Central memory CD8-positive, alpha-beta T cell (primary cell): ENCODE measurements around the gene GAD1.

ENCODE experiments used
- ATAC-seq: fragments of 150-1000 bp; cut with Tn5 transposase; replicated peaks from 2 replicates; pipeline ENCODE4 v1.10.0; 2022; ENCODE audit warnings: mild to moderate bottlenecking, moderate FRiP score, moderate number of reproducible peaks; ENCODE audit not compliant: poor library complexity, severe bottlenecking; ENCODE audit errors: extremely low read depth
- DNase-seq, 2 donors: peaks; one replicate each; pipeline ENCODE4 v3.0.0; 2021; ENCODE audit warnings: low spot score in 2 of 2
- H3K27ac Mint-ChIP-seq: one replicate; pipeline ENCODE4 v1.8.0; 2022; ENCODE audit warnings: low read depth, mild to moderate bottlenecking, moderate library complexity, mixed read lengths
- H3K27me3 Mint-ChIP-seq: one replicate; pipeline ENCODE4 v1.8.0; 2022; ENCODE audit warnings: mixed read lengths
- H3K36me3 Mint-ChIP-seq: one replicate; pipeline ENCODE4 v1.8.0; 2022; ENCODE audit warnings: mild to moderate bottlenecking, moderate library complexity, mixed read lengths; ENCODE audit not compliant: insufficient read depth
- H3K4me1 Mint-ChIP-seq: one replicate; pipeline ENCODE4 v1.8.0; 2022; ENCODE audit warnings: mixed read lengths
- H3K4me3 Mint-ChIP-seq: one replicate; pipeline ENCODE4 v1.8.0; 2022; ENCODE audit warnings: mild to moderate bottlenecking, moderate library complexity, mixed read lengths
- H3K9me3 Mint-ChIP-seq: one replicate; pipeline ENCODE4 v1.8.0; 2022; ENCODE audit warnings: mixed read lengths

GAD1 gene

DNA sequence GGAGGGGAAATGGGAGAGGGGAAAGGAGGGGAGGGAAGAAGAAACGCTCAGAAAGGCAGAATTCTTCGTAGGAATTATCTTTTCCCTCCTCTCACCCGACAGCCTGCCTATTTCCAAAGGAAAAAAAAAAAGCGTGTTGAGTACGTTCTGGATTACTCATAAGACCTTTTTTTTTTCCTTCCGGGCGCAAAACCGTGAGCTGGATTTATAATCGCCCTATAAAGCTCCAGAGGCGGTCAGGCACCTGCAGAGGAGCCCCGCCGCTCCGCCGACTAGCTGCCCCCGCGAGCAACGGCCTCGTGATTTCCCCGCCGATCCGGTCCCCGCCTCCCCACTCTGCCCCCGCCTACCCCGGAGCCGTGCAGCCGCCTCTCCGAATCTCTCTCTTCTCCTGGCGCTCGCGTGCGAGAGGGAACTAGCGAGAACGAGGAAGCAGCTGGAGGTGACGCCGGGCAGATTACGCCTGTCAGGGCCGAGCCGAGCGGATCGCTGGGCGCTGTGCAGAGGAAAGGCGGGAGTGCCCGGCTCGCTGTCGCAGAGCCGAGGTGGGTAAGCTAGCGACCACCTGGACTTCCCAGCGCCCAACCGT lies at the start of gene GAD1:
GAD1 (plus strand) TSS at position 384 of the 589 bp plus-strand sequence. CDS start 1,705 bp downstream, outside the sequence.
- peak; percentile 11 for ATAC-seq
- H3K4me3 Mint-ChIP-seq: peak within 1 kb of the TSS; percentile 64
- H3K36me3 Mint-ChIP-seq: peaks cover 35% of the 10 kb centered on the region
- peaks cover 91% of the 10 kb centered on the region for H3K27me3 Mint-ChIP-seq
- no peaks in the 10 kb centered on the region for H3K9me3 Mint-ChIP-seq
- peaks cover 56% of the 10 kb centered on the region for H3K4me1 Mint-ChIP-seq
- H3K27ac Mint-ChIP-seq: peak within 1 kb of the TSS; percentile 29
- DNase-seq: peak in 1 of 2 donors; percentile 21

DNA sequence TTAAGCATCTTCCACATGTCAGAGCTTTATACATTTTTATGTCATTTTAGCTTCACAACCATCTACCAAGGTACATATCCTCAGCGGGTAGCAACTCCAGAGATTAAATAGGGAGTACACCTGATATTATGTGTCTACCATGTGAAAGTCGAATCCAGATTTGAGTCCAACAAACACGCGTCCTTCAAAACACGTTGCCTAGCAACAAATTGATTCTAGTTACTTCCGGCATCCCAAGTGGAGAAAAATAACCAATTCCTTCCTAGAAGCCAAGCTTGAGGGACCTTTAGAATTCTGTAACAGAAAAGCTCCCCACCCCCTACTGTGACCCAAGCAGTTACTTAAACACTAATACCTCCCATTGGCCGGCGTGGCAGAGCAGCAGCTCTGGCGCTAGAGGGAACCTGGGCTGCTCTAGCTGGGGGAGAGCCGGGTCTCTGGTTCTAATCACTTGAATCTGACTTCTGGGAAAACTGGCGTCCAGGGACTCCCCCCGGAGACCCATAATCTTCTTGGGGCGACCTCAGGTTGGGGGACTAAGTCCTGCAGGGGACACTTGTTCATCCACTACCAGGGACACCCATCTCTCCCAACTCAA lies 46.6 kb upstream of the GAD1 start, which contains the start of gene ERICH2:
ERICH2 (plus strand) TSS at position 371 of the 598 bp plus-strand sequence. CDS start 304 bp downstream, outside the sequence.
- Mint-ChIP-seq H3K4me1 (peaks cover 14% of the 10 kb centered on the region), H3K27me3 (peaks cover 7% of the 10 kb centered on the region), H3K4me3 (peak within 1 kb of the TSS; percentile 81), H3K27ac (peak within 1 kb of the TSS; percentile 70), H3K36me3 (peaks cover 11% of the 10 kb centered on the region), H3K9me3 (no peaks in the 10 kb centered on the region)
- ATAC-seq: peak; percentile 54
- no peak for DNase-seq

DNA sequence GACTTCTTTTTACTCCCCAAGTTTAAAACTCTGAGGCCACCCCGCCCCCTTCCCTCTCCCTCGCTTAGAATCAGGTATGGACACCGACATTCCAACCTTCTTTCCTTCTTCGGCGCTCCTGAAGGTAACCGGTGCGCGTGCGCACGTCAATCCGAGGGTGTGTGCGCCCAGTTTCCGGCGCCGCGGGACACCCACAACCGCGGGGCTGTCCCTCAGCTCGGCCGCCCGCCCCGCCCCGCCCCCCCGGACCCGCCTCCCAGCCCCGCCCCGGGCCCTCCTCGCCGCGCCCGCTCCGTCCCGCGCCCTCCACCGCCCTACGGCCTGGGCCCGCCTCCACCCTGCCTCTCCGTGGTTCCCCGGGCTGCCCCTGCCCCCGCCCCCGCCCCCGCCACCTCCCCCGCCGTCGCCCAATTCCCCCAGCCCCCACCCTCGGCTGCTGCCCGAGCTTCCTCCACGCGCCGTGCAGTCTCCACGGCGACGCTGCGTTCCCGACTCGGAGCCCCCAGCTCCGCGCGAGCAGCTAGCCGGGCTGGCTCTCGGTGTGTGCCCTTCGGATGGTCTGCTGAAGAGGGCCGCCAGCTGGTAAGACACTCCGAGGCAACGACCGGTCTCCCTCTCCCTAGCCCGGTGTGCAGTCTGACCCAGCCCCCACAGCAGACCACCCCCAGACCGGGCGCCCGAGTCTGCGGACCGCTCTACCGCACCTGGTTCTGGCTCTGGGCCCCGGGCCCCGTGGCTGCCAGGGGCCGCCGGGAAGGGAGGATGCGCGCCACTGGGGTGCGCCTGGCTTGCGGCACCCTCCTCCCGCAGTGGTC lies 45.9 kb upstream of the GAD1 start:
- Mint-ChIP-seq H3K36me3 (peaks cover 11% of the 10 kb centered on the region), H3K9me3 (no peaks in the 10 kb centered on the region), H3K27ac (peak overlapping the region; percentile 70), H3K27me3 (peaks cover 12% of the 10 kb centered on the region), H3K4me3 (peak overlapping the region; percentile 81), H3K4me1 (peaks cover 14% of the 10 kb centered on the region)
- ATAC-seq: peak; percentile 79
- DNase-seq: peak; percentile 25 to 35

DNA sequence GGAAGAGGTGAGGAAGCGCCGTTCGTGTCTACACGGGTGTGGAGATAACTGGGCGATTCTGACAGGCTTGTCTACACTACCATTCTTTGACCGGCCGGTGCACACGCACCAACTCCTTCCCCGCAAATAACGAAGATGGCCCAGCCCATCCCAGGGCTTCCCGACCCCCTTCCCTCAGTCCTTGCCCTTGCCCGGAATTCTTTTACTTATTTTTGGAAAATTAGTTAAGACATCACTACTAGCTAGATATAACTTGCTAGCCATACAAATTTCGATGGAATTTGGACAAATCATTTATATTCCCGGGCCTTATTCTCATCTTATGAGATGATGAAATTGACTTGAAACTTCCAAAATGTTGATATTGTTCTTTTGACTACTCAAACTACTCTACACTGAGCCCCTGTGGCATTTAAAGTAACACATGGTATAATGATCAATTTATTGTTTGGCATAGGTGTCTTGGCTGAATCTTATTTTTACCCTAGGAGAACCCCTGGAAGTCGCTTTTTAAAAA lies 45.2 kb upstream of the GAD1 start:
- peak overlapping the region; percentile 70 for H3K27ac Mint-ChIP-seq
- no peak for DNase-seq
- H3K27me3 Mint-ChIP-seq: peaks cover 12% of the 10 kb centered on the region
- ATAC-seq: no peak
- peaks cover 14% of the 10 kb centered on the region for H3K4me1 Mint-ChIP-seq
- no peaks in the 10 kb centered on the region for H3K9me3 Mint-ChIP-seq
- peak overlapping the region; percentile 81 for H3K4me3 Mint-ChIP-seq
- H3K36me3 Mint-ChIP-seq: peaks cover 11% of the 10 kb centered on the region

DNA sequence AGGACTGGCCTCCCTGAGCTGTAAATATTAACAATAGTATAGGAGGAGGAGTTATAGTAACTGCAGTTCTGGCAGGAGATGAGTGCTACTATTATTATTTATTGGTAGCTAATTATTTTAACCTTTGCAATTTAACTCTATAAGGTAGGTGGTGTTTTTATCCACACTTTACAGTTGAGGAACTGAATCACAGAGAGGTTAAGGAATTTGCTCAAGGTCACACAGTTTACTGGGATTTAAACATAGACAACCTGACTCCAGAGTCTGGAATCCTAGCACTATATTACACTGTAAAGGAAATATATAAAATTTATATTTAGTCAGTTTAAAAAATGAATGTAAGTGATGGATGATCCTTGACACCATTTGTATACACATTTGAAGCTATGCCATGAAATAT lies 44.4 kb upstream of the GAD1 start:
- Mint-ChIP-seq H3K4me3 (peak overlapping the region; percentile 81), H3K4me1 (peaks cover 14% of the 10 kb centered on the region)

DNA sequence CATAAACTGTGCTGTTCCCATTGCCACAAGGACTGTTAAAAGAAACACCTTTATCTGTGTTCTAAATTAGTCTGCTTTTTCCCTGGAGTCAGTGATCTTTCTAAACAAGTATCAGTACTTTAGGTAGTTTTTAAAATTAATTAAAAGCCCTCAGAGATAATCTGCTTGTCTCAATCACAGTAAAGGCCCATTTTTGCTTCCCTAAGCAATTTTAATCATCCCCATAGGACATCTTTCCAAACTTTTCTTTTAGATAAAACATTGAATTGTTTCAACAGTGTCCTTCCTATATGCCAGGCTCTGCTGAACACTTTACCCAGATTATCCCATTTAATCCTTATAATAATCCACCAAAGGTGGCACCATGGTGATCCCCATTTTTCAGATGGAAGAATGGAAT lies 42.6 kb upstream of the GAD1 start:
- no peak for DNase-seq

More for the DNA sequence above, 44.4 kb upstream of the GAD1 start:
- Mint-ChIP-seq H3K36me3 (peaks cover 11% of the 10 kb centered on the region), H3K27ac (no peak overlapping the region), H3K9me3 (no peaks in the 10 kb centered on the region), H3K27me3 (peaks cover 12% of the 10 kb centered on the region)
- no peak for ATAC-seq
- DNase-seq: no peak

DNA sequence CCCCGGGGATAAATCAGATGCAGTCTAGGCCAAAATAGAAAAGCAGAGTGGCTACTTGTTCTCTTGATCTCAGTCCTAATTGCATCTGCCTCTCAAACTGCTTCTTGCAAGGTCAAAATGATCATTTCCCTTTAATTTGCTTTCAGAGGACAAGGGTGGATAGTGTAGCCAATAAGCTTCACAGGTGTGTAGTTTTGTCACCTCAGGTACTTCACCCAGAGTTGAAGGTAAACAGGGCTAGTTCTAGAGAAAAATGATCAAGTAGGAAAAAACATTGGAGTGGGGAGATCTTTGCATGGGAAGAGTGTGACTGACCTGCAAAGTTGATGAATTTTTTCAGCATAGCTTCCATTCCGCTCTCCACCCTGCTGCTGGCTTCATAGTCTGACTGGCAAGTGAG lies 37.8 kb upstream of the GAD1 start:
- H3K27me3 Mint-ChIP-seq: peaks cover 37% of the 10 kb centered on the region
- ATAC-seq: no peak

More for the DNA sequence above, 42.6 kb upstream of the GAD1 start:
- Mint-ChIP-seq H3K9me3 (no peaks in the 10 kb centered on the region), H3K27ac (no peak overlapping the region), H3K4me1 (peaks cover 14% of the 10 kb centered on the region), H3K4me3 (no peak overlapping the region), H3K36me3 (peaks cover 9% of the 10 kb centered on the region), H3K27me3 (peaks cover 19% of the 10 kb centered on the region)
- ATAC-seq: no peak

DNA sequence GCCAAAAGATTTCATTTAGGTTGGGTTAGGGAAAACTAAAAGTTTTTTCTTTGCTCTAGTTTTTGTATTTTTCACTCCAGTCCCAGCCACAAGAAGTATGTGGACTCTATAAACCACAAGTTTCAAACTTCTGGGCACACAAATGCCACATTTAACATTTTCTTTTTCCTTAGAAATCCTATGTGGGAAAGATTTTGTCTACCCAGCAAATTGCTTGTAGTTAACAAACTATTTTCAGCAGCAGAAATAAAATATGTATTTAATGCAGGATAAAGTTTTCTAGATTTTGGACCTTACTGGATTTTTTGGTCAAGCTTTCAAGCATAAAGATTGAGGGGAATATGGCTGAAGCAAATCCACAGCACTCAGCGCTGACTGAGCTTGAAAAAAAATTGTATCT lies 37.4 kb upstream of the GAD1 start:
- no peak overlapping the region for H3K27ac Mint-ChIP-seq
- no peaks in the 10 kb centered on the region for H3K4me1 Mint-ChIP-seq
- H3K27me3 Mint-ChIP-seq: peaks cover 41% of the 10 kb centered on the region

More for the DNA sequence above, 37.8 kb upstream of the GAD1 start:
- H3K36me3 Mint-ChIP-seq: no peaks in the 10 kb centered on the region
- no peaks in the 10 kb centered on the region for H3K4me1 Mint-ChIP-seq
- H3K4me3 Mint-ChIP-seq: no peak overlapping the region
- no peaks in the 10 kb centered on the region for H3K9me3 Mint-ChIP-seq
- DNase-seq: no peak
- H3K27ac Mint-ChIP-seq: no peak overlapping the region

DNA sequence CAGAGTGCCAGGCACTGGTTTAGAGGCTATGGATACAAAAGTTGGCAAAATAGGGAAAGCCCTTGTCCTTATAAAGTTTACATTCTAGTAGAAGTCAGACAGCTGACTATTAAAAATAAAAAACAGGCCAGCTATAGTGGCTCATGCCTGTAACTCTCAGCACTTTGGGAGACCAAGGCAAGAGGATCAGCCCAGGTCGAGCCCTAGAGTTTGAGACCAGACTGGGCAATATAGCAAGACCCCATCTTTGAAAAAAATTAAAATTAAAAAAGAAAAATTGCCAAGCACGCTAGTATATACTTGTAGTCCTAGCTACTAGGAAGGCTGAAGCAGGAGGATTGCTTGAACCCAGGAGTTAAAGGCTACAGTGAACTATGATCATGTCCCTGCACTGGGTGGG lies 34.0 kb upstream of the GAD1 start:
- H3K27me3 Mint-ChIP-seq: peaks cover 60% of the 10 kb centered on the region
- H3K4me3 Mint-ChIP-seq: no peak overlapping the region
- no peaks in the 10 kb centered on the region for H3K4me1 Mint-ChIP-seq
- no peak for ATAC-seq
- no peak overlapping the region for H3K27ac Mint-ChIP-seq
- H3K9me3 Mint-ChIP-seq: no peaks in the 10 kb centered on the region
- H3K36me3 Mint-ChIP-seq: no peaks in the 10 kb centered on the region
- no peak for DNase-seq

More for the DNA sequence above, 37.4 kb upstream of the GAD1 start:
- no peaks in the 10 kb centered on the region for H3K36me3 Mint-ChIP-seq
- no peaks in the 10 kb centered on the region for H3K9me3 Mint-ChIP-seq
- DNase-seq: no peak
- ATAC-seq: no peak
- no peak overlapping the region for H3K4me3 Mint-ChIP-seq

DNA sequence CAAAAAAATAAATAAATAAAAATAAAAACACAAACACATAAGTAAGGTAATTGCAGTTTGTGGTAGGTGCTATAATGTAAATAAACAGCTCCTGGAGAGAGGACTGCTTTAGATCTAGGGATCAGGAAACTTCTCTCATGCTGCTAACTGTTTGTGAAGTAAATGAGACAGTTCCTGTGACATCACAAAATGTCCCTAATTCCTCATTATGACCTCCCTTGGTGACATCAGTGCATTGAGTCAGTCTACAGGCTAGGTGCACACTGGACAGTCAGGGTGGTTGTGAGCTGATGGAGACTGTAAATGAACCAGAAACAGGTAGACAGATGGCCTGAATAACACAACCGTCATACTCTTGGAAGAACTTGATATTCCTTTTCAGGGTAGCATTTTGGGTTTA lies 33.1 kb upstream of the GAD1 start:
- no peaks in the 10 kb centered on the region for H3K4me1 Mint-ChIP-seq
- H3K9me3 Mint-ChIP-seq: no peaks in the 10 kb centered on the region
- H3K27me3 Mint-ChIP-seq: peaks cover 61% of the 10 kb centered on the region
- no peaks in the 10 kb centered on the region for H3K36me3 Mint-ChIP-seq
- no peak for DNase-seq
- no peak overlapping the region for H3K4me3 Mint-ChIP-seq
- no peak for ATAC-seq
- H3K27ac Mint-ChIP-seq: no peak overlapping the region

DNA sequence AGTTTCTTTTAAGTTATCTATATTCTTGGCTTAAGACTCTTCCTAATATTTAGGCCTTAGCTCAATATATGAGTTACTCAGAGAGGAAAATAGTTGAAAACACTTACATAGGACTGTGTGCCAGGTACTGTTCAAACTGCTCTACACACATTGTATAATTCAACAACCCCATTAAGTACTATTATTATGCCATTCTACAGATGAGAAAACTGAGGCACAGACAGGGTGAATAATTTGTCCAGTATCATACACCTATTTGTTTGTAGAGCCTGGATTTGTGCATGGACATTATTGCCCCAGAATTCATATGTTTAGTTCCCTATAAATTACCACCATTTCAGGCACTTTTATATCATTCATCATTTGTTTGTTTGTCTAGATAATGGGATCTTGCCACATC lies 17.7 kb upstream of the GAD1 start:
- no peak for ATAC-seq
- no peak for DNase-seq
- no peak overlapping the region for H3K4me3 Mint-ChIP-seq
- no peaks in the 10 kb centered on the region for H3K9me3 Mint-ChIP-seq
- peaks cover 33% of the 10 kb centered on the region for H3K27me3 Mint-ChIP-seq
- no peaks in the 10 kb centered on the region for H3K4me1 Mint-ChIP-seq
- no peaks in the 10 kb centered on the region for H3K36me3 Mint-ChIP-seq
- no peak overlapping the region for H3K27ac Mint-ChIP-seq

DNA sequence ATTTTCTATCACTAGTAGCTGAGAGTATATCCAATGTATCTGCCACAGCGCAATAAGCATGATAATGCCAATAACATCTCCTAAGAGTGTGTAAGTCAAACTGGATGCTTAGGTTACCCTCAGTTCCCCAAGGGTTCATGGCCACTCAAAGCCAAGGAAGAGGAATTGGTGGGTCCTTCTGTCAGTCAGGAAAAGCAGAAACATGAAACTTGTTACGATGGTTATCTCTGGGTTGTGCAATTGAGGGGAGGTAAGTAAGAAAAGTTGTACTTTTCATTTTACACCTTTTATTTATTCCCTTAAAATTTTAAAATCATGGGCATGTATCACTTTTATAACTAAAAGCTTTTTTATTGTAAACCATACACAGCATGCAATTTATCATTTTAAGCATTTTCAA lies 10.1 kb upstream of the GAD1 start:
- Mint-ChIP-seq H3K27me3 (peaks cover 12% of the 10 kb centered on the region), H3K4me3 (no peak overlapping the region), H3K36me3 (no peaks in the 10 kb centered on the region), H3K9me3 (no peaks in the 10 kb centered on the region), H3K4me1 (no peaks in the 10 kb centered on the region), H3K27ac (no peak overlapping the region)
- DNase-seq (no peak), ATAC-seq (no peak)
